ENCODE results near the gene ALKBH7. TPM values are rescaled to one million over a fixed set of nuclear protein-coding genes. Genes with fewer than 3 reads are reported as not detected.

Gene ALKBH7
- total and polyA plus RNA-seq, 2 of the 13 experiments (the other 11 are each of a cell fraction or from before 2014, with no cell fraction given) = 29.6 to 45.9 TPM

Small RNAs within 50 kb of the gene (microRNA-seq; reads per million reads assigned to microRNA genes)
- gene MIR3940 (11.7 reads per million, percentile 47 among the genes with 10 or more reads in this experiment), gene MIR6790 (not detected), gene MIR6885 (0.68 reads per million)

Small RNAs within 50 kb of the gene (small RNA-seq; reads per million reads assigned to genes)
- gene MIR6790 (ENCODE audit: insufficient read depth in 2 of 3, insufficient read length in 3 of 3, low read depth in 2 of 3, low replicate concordance in 1 of 3) (0 reads per million in 3 experiments), gene MIR6885 (ENCODE audit: insufficient read depth in 2 of 3, insufficient read length in 3 of 3, low read depth in 2 of 3, low replicate concordance in 1 of 3) (0 to 1.9 (median 0) reads per million in 3 experiments)

Other genes starting within 250 kb of the ALKBH7 start
- gene ACSBG2, start 237.1 kb upstream of the ALKBH7 start, total RNA-seq (2016; rRNA removed; fragmentation: Illumina TruSeq; extraction: Trizol) = not detected in 2 replicates
- gene ACSBG2, start 237.1 kb upstream of the ALKBH7 start, polyA plus RNA-seq (2011; rRNA removed) = not detected in 2 replicates
- gene MLLT1, start 92.8 kb upstream of the ALKBH7 start, total RNA-seq (2016; rRNA removed; fragmentation: Illumina TruSeq; extraction: Trizol) = 11.6 and 12.2 TPM in 2 replicates
- 11.7 and 12.7 TPM in 2 replicates for gene MLLT1, start 92.8 kb upstream of the ALKBH7 start, polyA plus RNA-seq (2011; rRNA removed)
- not detected in 2 replicates for gene ACER1, start 39.2 kb upstream of the ALKBH7 start, total RNA-seq (2016; rRNA removed; fragmentation: Illumina TruSeq; extraction: Trizol)
- not detected in 2 replicates for gene ACER1, start 39.2 kb upstream of the ALKBH7 start, polyA plus RNA-seq (2011; rRNA removed)
- 45.3 and 46.6 TPM in 2 replicates for gene CLPP, start 11.3 kb upstream of the ALKBH7 start, total RNA-seq (2016; rRNA removed; fragmentation: Illumina TruSeq; extraction: Trizol)
- 68.4 and 72.3 TPM in 2 replicates for gene CLPP, start 11.3 kb upstream of the ALKBH7 start, polyA plus RNA-seq (2011; rRNA removed)
- 0.95 and 1.1 TPM in 2 replicates for gene PSPN, start 3.1 kb downstream of the ALKBH7 start, total RNA-seq (2016; rRNA removed; fragmentation: Illumina TruSeq; extraction: Trizol)
- 0.69 and 0.98 TPM in 2 replicates for gene PSPN, start 3.1 kb downstream of the ALKBH7 start, polyA plus RNA-seq (2011; rRNA removed)
- gene GTF2F1, start 20.4 kb downstream of the ALKBH7 start, total RNA-seq (2016; rRNA removed; fragmentation: Illumina TruSeq; extraction: Trizol) = 30.7 and 34.1 TPM in 2 replicates
- 26.0 and 27.8 TPM in 2 replicates for gene GTF2F1, start 20.4 kb downstream of the ALKBH7 start, polyA plus RNA-seq (2011; rRNA removed)
- 129 and 160 TPM in 2 replicates for gene KHSRP, start 52.0 kb downstream of the ALKBH7 start, total RNA-seq (2016; rRNA removed; fragmentation: Illumina TruSeq; extraction: Trizol)
- 72.1 and 80.8 TPM in 2 replicates for gene KHSRP, start 52.0 kb downstream of the ALKBH7 start, polyA plus RNA-seq (2011; rRNA removed)
- gene SLC25A41, start 61.0 kb downstream of the ALKBH7 start, total RNA-seq (2016; rRNA removed; fragmentation: Illumina TruSeq; extraction: Trizol) = 0.32 and 0.33 TPM in 2 replicates
- gene SLC25A41, start 61.0 kb downstream of the ALKBH7 start, polyA plus RNA-seq (2011; rRNA removed) = 0.95 and 1.9 TPM in 2 replicates
- 15.2 and 16.5 TPM in 2 replicates for gene SLC25A23, start 87.0 kb downstream of the ALKBH7 start, total RNA-seq (2016; rRNA removed; fragmentation: Illumina TruSeq; extraction: Trizol)
- 12.4 and 13.2 TPM in 2 replicates for gene SLC25A23, start 87.0 kb downstream of the ALKBH7 start, polyA plus RNA-seq (2011; rRNA removed)
- gene CRB3, start 91.5 kb downstream of the ALKBH7 start, total RNA-seq (2016; rRNA removed; fragmentation: Illumina TruSeq; extraction: Trizol) = 21.9 and 25.6 TPM in 2 replicates
- 10.6 and 12.5 TPM in 2 replicates for gene CRB3, start 91.5 kb downstream of the ALKBH7 start, polyA plus RNA-seq (2011; rRNA removed)
- 0.04 TPM in 1 of 2 replicates, not detected in the other for gene DENND1C, start 109.0 kb downstream of the ALKBH7 start, total RNA-seq (2016; rRNA removed; fragmentation: Illumina TruSeq; extraction: Trizol)
- 0.73 and 0.90 TPM in 2 replicates for gene DENND1C, start 109.0 kb downstream of the ALKBH7 start, polyA plus RNA-seq (2011; rRNA removed)
- not detected in 2 replicates for gene TUBB4A, start 129.5 kb downstream of the ALKBH7 start, total RNA-seq (2016; rRNA removed; fragmentation: Illumina TruSeq; extraction: Trizol)
- gene TUBB4A, start 129.5 kb downstream of the ALKBH7 start, polyA plus RNA-seq (2011; rRNA removed) = 0.21 TPM in 1 of 2 replicates, not detected in the other
- 0.20 and 1.0 TPM in 2 replicates for gene TNFSF9, start 158.2 kb downstream of the ALKBH7 start, total RNA-seq (2016; rRNA removed; fragmentation: Illumina TruSeq; extraction: Trizol)
- gene TNFSF9, start 158.2 kb downstream of the ALKBH7 start, polyA plus RNA-seq (2011; rRNA removed) = 1.5 and 1.8 TPM in 2 replicates
- gene CD70, start 218.4 kb downstream of the ALKBH7 start, total RNA-seq (2016; rRNA removed; fragmentation: Illumina TruSeq; extraction: Trizol) = not detected in 2 replicates
- 0.13 and 0.51 TPM in 2 replicates for gene CD70, start 218.4 kb downstream of the ALKBH7 start, polyA plus RNA-seq (2011; rRNA removed)